ENCODE measurements around the gene VAV2. TPM values are rescaled to one million over a fixed set of nuclear protein-coding genes. Genes with fewer than 3 reads are reported as not detected.
A peak's percentile ranks its signal among the peaks of the same experiment; 100 is the strongest.

The VAV2 gene
- total and polyA plus RNA-seq, 9 of the 15 experiments (the other 6 are each of a cell fraction or from before 2014, with no cell fraction given) = 0.01 to 2.7 (median 1.0) TPM; not detected in 1

GRCh38 chr9:133913571-133914369 lies 78.4 kb downstream of the VAV2 start:
- Histone ChIP-seq H2AFZ (ENCODE audit: low read depth, low read length) (no peak overlapping the region), H3K4me3 (no peak overlapping the region), H3K36me3 (ENCODE audit: control insufficient read depth, insufficient read depth, low read length) (no peaks in the 10 kb centered on the region), H3K9ac (ENCODE audit: insufficient read depth in 1 of 2, low read depth in 2 of 2, low read length in 2 of 2) (no peak overlapping the region), H4K20me1 (replicated peaks; ENCODE audit: control insufficient read depth, insufficient read depth, low read length) (peaks cover 15% of the 10 kb centered on the region), H3K4me2 (ENCODE audit: insufficient read depth, low read length) (no peak overlapping the region), H3K27me3 (ENCODE audit: control insufficient read depth in 2 of 2, insufficient read depth in 2 of 2, low read length in 2 of 2) (peaks cover 10 to 63% of the 10 kb centered on the region in 2 experiments; a peak in 4 of 5 replicates), H3K4me1 (replicated peaks in 1 of 2; ENCODE audit: control insufficient read depth in 2 of 2, insufficient read depth in 2 of 2, low read length in 2 of 2) (no peaks in the 10 kb centered on the region; a peak in 1 of 5 replicates), H3K9me1 (ENCODE audit: control insufficient read depth, insufficient read depth, low read length) (no peaks in the 10 kb centered on the region), H3K79me2 (ENCODE audit: control insufficient read depth, insufficient read depth, low read length) (no peaks in the 10 kb centered on the region), H3K27ac (ENCODE audit: extremely low read depth, low read depth, low read length) (no peak overlapping the region), H3K9me3 (replicated peaks; ENCODE audit: control insufficient read depth, insufficient read depth, low read depth, low read length) (no peaks in the 10 kb centered on the region; the same call in 1 of the 2 replicates)
- intact Hi-C loops (cut with micrococcal nuclease) = no loop called here
- ChIA-PET POLR2A (no interaction called here), CTCF (ENCODE audit: low intra/inter-chr PET ratio) (no interaction called here)
- in situ Hi-C loops (cut with MboI) = no loop called here
- DNase-seq (ENCODE audit: extremely low read depth in 1 of 4, low spot score in 3 of 4) = no peak
- TF ChIP-seq YBX1 (IDR thresholded peaks at IDR 0.05) (no peak), ZKSCAN1 (IDR thresholded peaks at IDR 0.05; ENCODE audit: low read depth, low read length) (peak; percentile 77; the same call in 1 of the 2 replicates)
- no peak for FAIRE-seq
- no TSS peak for BruUV-seq (replicated peaks)
- 29% methylated on average over 27 of the region's 27 CpGs for WGBS (ENCODE audit: insufficient coverage, low coverage, missing lambda C conversion rate)
- ATAC-seq = no peak

DNA sequence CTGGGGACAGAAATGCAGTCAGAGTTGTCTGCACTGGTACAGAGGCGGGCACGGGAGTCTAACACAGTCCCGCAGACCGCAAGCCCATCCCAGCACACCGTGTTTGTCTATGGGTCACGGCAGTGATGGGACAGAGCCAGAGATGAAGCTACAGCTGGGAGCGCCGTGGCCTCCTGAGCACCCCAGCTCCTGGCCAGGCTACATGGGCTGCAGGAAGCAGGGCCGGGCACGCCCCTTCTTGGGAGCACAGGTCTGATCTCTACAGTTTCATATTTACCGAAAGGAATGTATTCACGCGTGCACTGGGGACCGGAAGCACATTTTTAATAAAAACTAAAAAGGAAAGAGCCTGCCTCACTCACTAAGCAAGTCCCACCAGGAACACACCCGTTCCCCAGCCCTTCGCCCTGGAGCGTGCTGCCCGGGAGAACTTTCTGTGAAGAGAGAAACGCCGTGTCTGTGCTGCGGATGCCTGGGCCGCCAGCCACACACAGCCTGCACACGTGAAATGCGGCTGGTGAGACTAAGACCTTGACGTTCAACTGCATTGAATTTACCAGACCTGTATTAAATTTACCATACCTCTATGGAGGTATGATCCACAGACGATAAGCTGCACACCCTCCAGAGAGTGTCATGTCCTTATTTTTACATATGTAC lies 81.1 kb downstream of the VAV2 start:
- no peaks in the 10 kb centered on the region for H3K36me3 ChIP-seq (ENCODE audit: control insufficient read depth, insufficient read depth, low read length)
- no peaks in the 10 kb centered on the region for H3K79me2 ChIP-seq (ENCODE audit: control insufficient read depth, insufficient read depth, low read length)
- CTCF ChIA-PET (ENCODE audit: low intra/inter-chr PET ratio) = interaction anchor here (0.7 kb wide), 1 partner anchor 120 kb away, joined by 3 read pairs; no protein-coding TSS in a partner anchor
- no peaks in the 10 kb centered on the region; the same call in 1 of the 2 replicates for H3K9me3 ChIP-seq (replicated peaks; ENCODE audit: control insufficient read depth, insufficient read depth, low read depth, low read length)
- WGBS (ENCODE audit: insufficient coverage, low coverage, missing lambda C conversion rate) = 11% methylated on average over 17 of the region's 26 CpGs
- no TSS peak for BruUV-seq (replicated peaks)
- H3K27ac ChIP-seq (ENCODE audit: extremely low read depth, low read depth, low read length) = no peak overlapping the region
- H3K9ac ChIP-seq (ENCODE audit: insufficient read depth in 1 of 2, low read depth in 2 of 2, low read length in 2 of 2) = no peak overlapping the region
- H4K20me1 ChIP-seq (replicated peaks; ENCODE audit: control insufficient read depth, insufficient read depth, low read length) = peaks cover 14% of the 10 kb centered on the region
- POLR2A ChIA-PET = no interaction called here
- intact Hi-C loops (cut with micrococcal nuclease) = no loop called here
- H3K4me3 ChIP-seq = no peak overlapping the region
- H3K4me2 ChIP-seq (ENCODE audit: insufficient read depth, low read length) = no peak overlapping the region
- in situ Hi-C loops (cut with MboI) = no loop called here
- no peaks in the 10 kb centered on the region for H3K9me1 ChIP-seq (ENCODE audit: control insufficient read depth, insufficient read depth, low read length)
- H3K4me1 ChIP-seq (replicated peaks in 1 of 2; ENCODE audit: control insufficient read depth in 2 of 2, insufficient read depth in 2 of 2, low read length in 2 of 2) = peaks cover 0 to 7% of the 10 kb centered on the region in 2 experiments; a peak in 2 of 5 replicates
- DNase-seq (ENCODE audit: extremely low read depth in 1 of 4, low spot score in 3 of 4) = no peak
- no peak overlapping the region for H2AFZ ChIP-seq (ENCODE audit: low read depth, low read length)
- no peak for ATAC-seq
- no peak for FAIRE-seq
- H3K27me3 ChIP-seq (ENCODE audit: control insufficient read depth in 2 of 2, insufficient read depth in 2 of 2, low read length in 2 of 2) = peaks cover 10 to 67% of the 10 kb centered on the region in 2 experiments; a peak in 4 of 5 replicates
- TF ChIP-seq ZNF280B (CRISPR knock-in tag; IDR thresholded peaks at IDR 0.05) (no peak), BCL6 (CRISPR knock-in tag; IDR thresholded peaks at IDR 0.05) (no peak), XRCC5 (IDR thresholded peaks at IDR 0.05; ENCODE audit: low read depth, low read length) (no peak), ZNF143 (CRISPR knock-in tag; IDR thresholded peaks at IDR 0.05) (no peak), TRIM24 (IDR thresholded peaks at IDR 0.05) (no peak), ZNF668 (CRISPR knock-in tag; IDR thresholded peaks at IDR 0.05) (no peak), PHF8 (IDR thresholded peaks at IDR 0.05; ENCODE audit: borderline replicate concordance, low read length) (no peak), MTA2 (IDR thresholded peaks at IDR 0.05; ENCODE audit: low read depth) (no peak)
- TF ChIP-seq, protein P1, sequence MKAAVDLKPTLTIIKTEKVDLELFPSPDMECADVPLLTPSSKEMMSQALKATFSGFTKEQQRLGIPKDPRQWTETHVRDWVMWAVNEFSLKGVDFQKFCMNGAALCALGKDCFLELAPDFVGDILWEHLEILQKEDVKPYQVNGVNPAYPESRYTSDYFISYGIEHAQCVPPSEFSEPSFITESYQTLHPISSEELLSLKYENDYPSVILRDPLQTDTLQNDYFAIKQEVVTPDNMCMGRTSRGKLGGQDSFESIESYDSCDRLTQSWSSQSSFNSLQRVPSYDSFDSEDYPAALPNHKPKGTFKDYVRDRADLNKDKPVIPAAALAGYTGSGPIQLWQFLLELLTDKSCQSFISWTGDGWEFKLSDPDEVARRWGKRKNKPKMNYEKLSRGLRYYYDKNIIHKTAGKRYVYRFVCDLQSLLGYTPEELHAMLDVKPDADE (conservative IDR thresholded peaks at IDR 0.05; ENCODE audit: control insufficient read depth, low read depth, low read length) = no peak

All from K562 (cell line).